HCT116 (cell line): ENCODE measurements around the gene ZNF425. TPM values are rescaled to one million over a fixed set of nuclear protein-coding genes. Genes with fewer than 3 reads are reported as not detected.

Source experiments
- ATAC-seq: fragments of 200-7000 bp; cut with Tn5 transposase; 2 replicates; pipeline ENCODE4 v1.9.1; 2020; ENCODE audit warnings: mild to moderate bottlenecking, moderate library complexity
- BruUV-seq: library from RNA; stranded (reverse); fragments of 400-500 nt; replicated peaks from 2 replicates; lab custom pipeline; 2021; lab: Mats Ljungman, UMichigan
- CTCF ChIA-PET: fragments of 300-600 bp; sonication (Branson Sonifier 250); formaldehyde crosslinking; loops from one replicate; lab custom pipeline; 2021; ENCODE audit warnings: antibody characterized with exemption; lab: Charles Lee
- POLR2A ChIA-PET: fragments of 300-600, 350-600 bp; sonication (Branson Sonifier 250); formaldehyde crosslinking; loops from one replicate; lab custom pipeline; 2021; ENCODE audit warnings: antibody characterized with exemption; lab: Charles Lee
- RAD21 ChIA-PET, 2 experiments: fragments of 300-600 bp; sonication (Branson Sonifier 250); formaldehyde crosslinking; loops; one replicate each; lab custom pipeline; 2023; ENCODE audit warnings: low total read pairs in 2 of 2; ENCODE audit not compliant: uncharacterized antibody in 2 of 2, unreplicated experiment in 2 of 2, low non-redundant PET in 1 of 2; lab: Charles Lee
- DNase-seq: peaks from one replicate; pipeline ENCODE4 v3.0.0-alpha.2; 2010; ENCODE audit warnings: low read depth, low spot score
- H2AFZ ChIP-seq: fragments of 200-600 bp; shearing (Covaris generic), sonication (generic); 2 replicates; pipeline ENCODE4 v1.6.1; 2017; ENCODE audit warnings: low read depth, mixed run types, mixed read lengths, antibody characterized with exemption, low read length; ENCODE audit not compliant: poor library complexity, severe bottlenecking
- H3K27ac ChIP-seq: 2 replicates; pipeline ENCODE4 v1.5.1; 2012; ENCODE audit warnings: low read depth, low read length
- H3K27me3 ChIP-seq: fragments of 200-600 bp; sonication (generic); 2 replicates; pipeline ENCODE4 v1.6.1; 2016; ENCODE audit warnings: mixed run types, low read length, mixed read lengths; ENCODE audit not compliant: insufficient read depth
- H3K36me3 ChIP-seq, 2 experiments: fragments of 200-500 bp in 1 of 2; fragments of 200-600 bp in 1 of 2; sonication (Bioruptor generic) in 1 of 2; sonication (generic) in 1 of 2; 2 replicates each; pipeline versions ENCODE4 v1.5.1 to v1.6.1; 2014 to 2016; ENCODE audit warnings: low read length in 2 of 2, inconsistent platforms in 1 of 2, mixed read lengths in 1 of 2, mixed run types in 1 of 2; ENCODE audit not compliant: insufficient read depth in 2 of 2, control insufficient read depth in 1 of 2
- H3K4me1 ChIP-seq, 2 experiments: fragments of 200-600 bp in 1 of 2; sonication (generic) in 1 of 2; 2 replicates each; pipeline versions ENCODE4 v1.5.1 to v1.6.1; 2012 to 2017; ENCODE audit warnings: low read length in 2 of 2, inconsistent platforms in 1 of 2, mild to moderate bottlenecking in 1 of 2, mixed read lengths in 1 of 2, mixed run types in 1 of 2, moderate library complexity in 1 of 2; ENCODE audit not compliant: insufficient read depth in 2 of 2, control insufficient read depth in 1 of 2
- H3K4me2 ChIP-seq: fragments of 200-600 bp; sonication (generic); 2 replicates; pipeline ENCODE4 v1.6.1; 2017; ENCODE audit warnings: mixed run types, low read length, mixed read lengths
- H3K4me3 ChIP-seq, 2 experiments: fragments of 200-600 bp in 1 of 2; sonication (generic) in 1 of 2; replicated peaks in 1 of 2; 2 replicates each; pipeline ENCODE4 v1.5.1; 2011 to 2016; ENCODE audit warnings: low read length in 2 of 2, control low read depth in 1 of 2, low read depth in 1 of 2, mild to moderate bottlenecking in 1 of 2, mixed read lengths in 1 of 2, mixed run types in 1 of 2
- H3K79me2 ChIP-seq: fragments of 200-600 bp; sonication (generic); 2 replicates; pipeline ENCODE4 v1.6.1; 2017; ENCODE audit warnings: mild to moderate bottlenecking, mixed run types, low read length, moderate library complexity, mixed read lengths; ENCODE audit not compliant: insufficient read depth
- H3K9ac ChIP-seq: fragments of 200-600 bp; sonication (generic); 2 replicates; pipeline ENCODE4 v1.6.1; 2016; ENCODE audit warnings: low read length, mixed read lengths
- H3K9me2 ChIP-seq: fragments of 200-600 bp; sonication (generic), shearing (Covaris generic); 2 replicates; pipeline ENCODE4 v1.6.1; 2017; ENCODE audit warnings: mixed run types, mild to moderate bottlenecking, moderate library complexity; ENCODE audit not compliant: insufficient read depth
- H3K9me3 ChIP-seq, 2 experiments: fragments of 200-500 bp in 1 of 2; fragments of 200-600 bp in 1 of 2; sonication (Bioruptor generic) in 1 of 2; sonication (generic) in 1 of 2; 2 replicates each; pipeline ENCODE4 v1.6.1; 2014 to 2017; ENCODE audit warnings: low read length in 2 of 2, mixed read lengths in 2 of 2, inconsistent platforms in 1 of 2, low read depth in 1 of 2, mild to moderate bottlenecking in 1 of 2, mixed run types in 1 of 2, moderate library complexity in 1 of 2; ENCODE audit not compliant: control insufficient read depth in 1 of 2, insufficient read depth in 1 of 2
- H4K20me1 ChIP-seq: fragments of 200-600 bp; sonication (generic), shearing (Covaris generic); 2 replicates; pipeline ENCODE4 v1.6.1; 2017; ENCODE audit warnings: mixed run types, mild to moderate bottlenecking, moderate library complexity; ENCODE audit not compliant: insufficient read depth
- CBX3 ChIP-seq: IDR thresholded peaks from 2 replicates; pipeline ENCODE4 v1.6.1; 2012; ENCODE audit warnings: low read depth
- EZH2phosphoT487 ChIP-seq: fragments of 200-600 bp; IDR thresholded peaks from 2 replicates; pipeline ENCODE4 v1.6.1; 2018; ENCODE audit warnings: antibody characterized with exemption, borderline replicate concordance
- POLR2AphosphoS5 ChIP-seq: IDR thresholded peaks from 2 replicates; pipeline ENCODE4 v1.6.1; 2011; ENCODE audit warnings: mild to moderate bottlenecking, low read depth, low read length, moderate library complexity
- SIN3A ChIP-seq: IDR thresholded peaks from 2 replicates; pipeline ENCODE4 v1.6.1; 2012; ENCODE audit warnings: low read depth
- ZFX ChIP-seq: fragments of 450-650 bp; IDR thresholded peaks from 2 replicates; pipeline ENCODE4 v1.6.1; 2017
- intact Hi-C: fragments of 100-400 bp; cut with micrococcal nuclease; formaldehyde crosslinking; loops from 2 replicates; pipeline ENCODE4 v1.10.0; 2022
- total RNA-seq: library from RNA; stranded (reverse); gene quantifications from one replicate; pipeline ENCODE4 v1.2.1, GENCODE V29; 2021; ENCODE audit not compliant: unreplicated experiment

Gene ZNF425
- total RNA-seq, 1 experiment from 2014 or later: 2.1 TPM

GRCh38 chr7:149136118-149136517 lies 10.0 kb upstream of the ZNF425 start (continued):
- TF ChIP-seq SIN3A: no peak

DNA sequence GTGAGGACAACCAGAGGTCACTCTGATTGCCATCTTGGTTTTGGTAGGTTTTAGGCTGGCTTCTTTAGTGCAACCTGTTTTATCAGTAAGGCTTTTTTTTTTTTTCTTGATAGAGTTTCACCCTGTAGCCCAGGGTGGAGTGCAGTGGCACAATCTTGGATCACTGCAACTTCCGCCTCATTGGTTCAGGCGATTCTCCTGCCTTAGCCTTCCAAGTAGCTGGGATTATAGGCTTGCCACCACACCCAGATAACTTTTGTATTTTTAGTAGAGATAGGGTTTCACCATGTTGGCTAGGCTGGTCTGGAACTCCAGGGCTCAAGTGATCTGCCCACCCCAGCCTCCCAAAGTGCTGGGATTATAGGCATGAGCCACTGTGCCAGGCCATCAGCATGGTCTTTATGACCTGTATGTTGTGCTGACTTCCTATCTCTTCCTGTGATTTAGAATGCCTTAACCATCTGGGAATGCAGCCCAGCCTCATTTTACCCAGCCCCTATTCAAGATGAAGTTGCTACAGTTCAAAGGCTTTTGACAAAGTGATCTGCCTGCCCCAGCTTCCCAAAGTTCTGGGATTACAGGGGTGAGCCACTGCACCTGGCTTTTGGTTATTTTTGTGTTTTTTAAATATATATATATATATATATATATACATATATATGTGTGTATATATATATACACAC lies 7.0 kb upstream of the ZNF425 start:
- Histone ChIP-seq H3K4me2 (no peak overlapping the region), H3K79me2 (peaks cover 3% of the 10 kb centered on the region; the same call in 1 of the 2 replicates), H3K9me2 (no peaks in the 10 kb centered on the region), H2AFZ (no peak overlapping the region), H4K20me1 (no peaks in the 10 kb centered on the region), H3K27ac (no peak overlapping the region)
- RAD21 ChIA-PET: no interaction called here
- CTCF ChIA-PET: no interaction called here
- TF ChIP-seq SIN3A: no peak
- TF ChIP-seq EZH2phosphoT487: no peak
- TF ChIP-seq POLR2AphosphoS5: no peak
- TF ChIP-seq, all 23 proteins: peak for 0
- Histone ChIP-seq H3K4me1 (peaks cover 1 to 3% of the 10 kb centered on the region in 2 experiments; a peak in 3 of 4 replicates), H3K9me3 (peaks cover 0 to 13% of the 10 kb centered on the region in 2 experiments; a peak in 3 of 4 replicates), H3K36me3 (peaks cover 2 to 20% of the 10 kb centered on the region in 2 experiments; a peak in 2 of 4 replicates), H3K4me3 (no peak overlapping the region), H3K27me3 (no peaks in the 10 kb centered on the region), H3K9ac (no peak overlapping the region)
- BruUV-seq: no TSS peak
- POLR2A ChIA-PET: no interaction called here
- no peak for ATAC-seq
- intact Hi-C loops: no loop called here
- no peak for DNase-seq

GRCh38 chr7:149130572-149131198 lies 4.6 kb upstream of the ZNF425 start:
- Histone ChIP-seq H3K4me1 (peaks cover 6 to 12% of the 10 kb centered on the region in 2 experiments; a peak in 3 of 4 replicates), H3K27ac (no peak overlapping the region), H3K9ac (no peak overlapping the region), H3K36me3 (peaks cover 2 to 20% of the 10 kb centered on the region in 2 experiments; a peak in 2 of 4 replicates), H3K4me2 (no peak overlapping the region), H3K9me3 (peaks cover 0 to 13% of the 10 kb centered on the region in 2 experiments; a peak in 3 of 4 replicates), H3K4me3 (no peak overlapping the region), H2AFZ (no peak overlapping the region), H3K9me2 (no peaks in the 10 kb centered on the region), H4K20me1 (no peaks in the 10 kb centered on the region), H3K27me3 (no peaks in the 10 kb centered on the region), H3K79me2 (peaks cover 14% of the 10 kb centered on the region)
- ATAC-seq (no peak), DNase-seq (no peak)
- ChIA-PET RAD21 (no interaction called here), POLR2A (no interaction called here), CTCF (no interaction called here)
- intact Hi-C loops: no loop called here
- TF ChIP-seq CBX3 (0 out of 2 replicates have a peak, but pooled peaks have one; percentile 22), ZFX (no peak)
- BruUV-seq: TSS peak; percentile 13
